ENCODE results near the gene ENTPD8. TPM values are rescaled to one million over a fixed set of nuclear protein-coding genes. Genes with fewer than 3 reads are reported as not detected.

The ENTPD8 gene
- total RNA-seq, 4 donors from 2014 or later: 0.57 TPM; not detected in 3

DNA sequence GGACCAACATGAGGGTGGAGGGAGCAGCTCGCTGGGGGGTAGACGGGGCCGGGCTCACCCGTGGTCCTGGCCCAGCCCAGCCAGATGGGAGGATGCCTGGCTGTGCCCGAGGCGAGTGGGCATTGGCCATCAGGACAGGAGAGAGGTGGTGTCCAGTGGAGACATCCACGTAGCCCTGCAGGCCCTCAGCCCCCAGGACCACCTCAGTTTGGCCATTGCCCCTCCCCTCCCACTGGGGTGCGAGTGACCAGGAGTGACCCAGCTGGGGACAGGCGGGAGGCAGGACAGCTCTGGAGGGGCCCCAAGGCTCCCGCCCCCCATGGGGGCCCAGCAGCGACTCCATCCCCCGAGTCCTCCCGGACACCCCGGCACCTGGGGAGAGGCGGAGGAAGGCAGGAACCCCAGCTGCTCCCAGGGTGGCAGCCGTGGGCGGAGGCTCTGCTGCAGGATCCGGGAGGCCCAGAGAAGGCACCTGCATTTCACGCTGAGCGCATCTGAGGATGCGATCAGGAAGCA is 9.7 kb downstream of the ENTPD8 start:
- no peak for ATAC-seq
- WGBS, 2 donors (ENCODE audit: low coverage in 1 of 2): no CpG with 5 or more reads among the region's 21 CpGs

DNA sequence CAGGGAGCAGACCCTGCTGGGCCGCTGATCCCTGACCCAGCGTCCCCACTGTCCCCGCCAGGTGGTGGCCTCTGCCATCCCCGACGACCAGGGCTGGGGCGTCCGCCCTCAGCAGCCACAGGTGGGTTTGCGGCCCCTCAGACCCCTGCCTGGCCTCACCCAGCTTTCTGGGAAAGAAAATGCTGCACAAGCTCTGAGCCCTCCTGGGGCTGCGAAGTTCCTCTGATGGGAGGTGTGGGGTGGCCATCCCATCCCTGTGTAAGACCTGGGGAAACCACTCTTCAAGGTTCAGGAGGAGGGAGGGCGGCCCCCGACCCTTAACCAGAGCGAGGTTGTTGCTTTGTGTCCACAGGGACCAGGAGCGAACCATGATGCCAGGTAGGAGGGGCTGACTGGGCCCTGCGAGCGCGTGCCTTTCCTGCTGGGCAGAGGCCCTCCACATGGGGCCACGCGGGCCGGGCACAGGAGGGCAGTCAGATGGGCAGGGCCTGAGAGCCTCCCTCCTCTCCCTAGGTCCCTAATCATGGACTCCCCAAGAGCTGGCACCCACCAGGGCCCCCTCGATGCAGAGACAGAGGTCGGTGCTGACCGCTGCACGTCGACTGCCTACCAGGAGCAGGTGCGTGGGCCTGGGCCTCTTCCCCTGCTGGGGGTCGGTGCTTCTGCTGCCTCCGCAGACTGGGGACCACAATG is 10.3 kb downstream of the ENTPD8 start:
- no peak for TF ChIP-seq EP300 (IDR thresholded peaks at IDR 0.05)
- no peak for TF ChIP-seq POLR2AphosphoS5 (IDR thresholded peaks at IDR 0.05)
- TF ChIP-seq POLR2A (IDR thresholded peaks at IDR 0.05): no peak
- TF ChIP-seq, protein P1, sequence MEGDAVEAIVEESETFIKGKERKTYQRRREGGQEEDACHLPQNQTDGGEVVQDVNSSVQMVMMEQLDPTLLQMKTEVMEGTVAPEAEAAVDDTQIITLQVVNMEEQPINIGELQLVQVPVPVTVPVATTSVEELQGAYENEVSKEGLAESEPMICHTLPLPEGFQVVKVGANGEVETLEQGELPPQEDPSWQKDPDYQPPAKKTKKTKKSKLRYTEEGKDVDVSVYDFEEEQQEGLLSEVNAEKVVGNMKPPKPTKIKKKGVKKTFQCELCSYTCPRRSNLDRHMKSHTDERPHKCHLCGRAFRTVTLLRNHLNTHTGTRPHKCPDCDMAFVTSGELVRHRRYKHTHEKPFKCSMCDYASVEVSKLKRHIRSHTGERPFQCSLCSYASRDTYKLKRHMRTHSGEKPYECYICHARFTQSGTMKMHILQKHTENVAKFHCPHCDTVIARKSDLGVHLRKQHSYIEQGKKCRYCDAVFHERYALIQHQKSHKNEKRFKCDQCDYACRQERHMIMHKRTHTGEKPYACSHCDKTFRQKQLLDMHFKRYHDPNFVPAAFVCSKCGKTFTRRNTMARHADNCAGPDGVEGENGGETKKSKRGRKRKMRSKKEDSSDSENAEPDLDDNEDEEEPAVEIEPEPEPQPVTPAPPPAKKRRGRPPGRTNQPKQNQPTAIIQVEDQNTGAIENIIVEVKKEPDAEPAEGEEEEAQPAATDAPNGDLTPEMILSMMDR (IDR thresholded peaks at IDR 0.05): no peak
- 80% methylated on average over 1 of the region's 27 CpGs; no CpG with 5 or more reads in 1 of the 2 donors for WGBS, 2 donors (ENCODE audit: low coverage in 1 of 2)
- H3K9me3 ChIP-seq: no peaks in the 10 kb centered on the region

More for the DNA sequence above, 9.7 kb downstream of the ENTPD8 start:
- Histone ChIP-seq H3K4me1 (peaks cover 0 to 19% (median 0%) of the 10 kb centered on the region in 3 donors), H3K27me3 (peaks cover 43% of the 10 kb centered on the region), H3K9me3 (no peaks in the 10 kb centered on the region), H3K36me3 (no peaks in the 10 kb centered on the region), H3K4me3 (no peak overlapping the region), H3K27ac (no peak overlapping the region)
- no peak for TF ChIP-seq EP300 (IDR thresholded peaks at IDR 0.05)
- TF ChIP-seq POLR2AphosphoS5 (IDR thresholded peaks at IDR 0.05): no peak
- no peak for TF ChIP-seq POLR2A (IDR thresholded peaks at IDR 0.05)
- TF ChIP-seq, protein P1 (IDR thresholded peaks at IDR 0.05): no peak

DNA sequence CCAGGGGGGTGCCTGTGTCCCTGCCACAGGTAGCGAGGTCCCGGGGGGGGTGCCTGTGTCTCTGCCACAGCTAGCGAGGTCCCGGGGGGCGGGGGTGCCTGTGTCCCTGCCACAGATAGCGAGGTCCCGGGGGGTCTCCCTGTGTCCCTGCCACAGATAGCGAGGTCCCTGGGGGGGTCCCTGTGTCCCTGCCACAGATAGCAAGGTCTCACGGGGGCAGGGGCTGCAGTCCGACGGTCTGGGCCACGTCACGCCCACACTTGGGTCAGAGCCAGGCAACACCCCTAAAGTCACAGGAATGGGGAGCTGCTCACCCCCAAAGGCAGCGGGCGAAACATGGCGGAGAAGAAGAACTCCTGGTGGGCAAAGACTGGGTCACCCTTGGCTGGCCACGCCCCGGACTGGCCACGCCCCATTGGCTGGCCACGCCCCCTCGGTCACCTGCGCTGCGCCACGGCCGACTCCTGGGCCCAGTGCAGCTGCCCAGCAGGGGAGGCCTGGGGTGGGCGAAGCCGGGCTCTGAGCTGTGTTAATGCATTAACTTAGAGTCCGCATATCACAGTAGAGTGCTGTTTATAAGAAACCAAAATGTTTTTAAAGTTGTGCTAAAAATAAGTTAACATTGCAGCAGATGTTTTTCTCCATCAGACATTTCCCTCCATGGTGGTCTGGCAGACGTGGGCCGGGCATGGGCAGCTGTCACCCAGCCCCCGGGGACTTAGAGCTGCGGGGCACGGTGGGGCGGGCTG is 11.0 kb downstream of the ENTPD8 start:
- peaks cover 30% of the 10 kb centered on the region for H3K27me3 ChIP-seq
- H3K4me1 ChIP-seq: peaks cover 0 to 10% (median 0%) of the 10 kb centered on the region in 3 donors
- TF ChIP-seq, protein P1 (IDR thresholded peaks at IDR 0.05): no peak
- TF ChIP-seq EP300 (IDR thresholded peaks at IDR 0.05): no peak
- no peak for TF ChIP-seq POLR2A (IDR thresholded peaks at IDR 0.05)
- no peak for TF ChIP-seq POLR2AphosphoS5 (IDR thresholded peaks at IDR 0.05)
- no peak overlapping the region for H3K4me3 ChIP-seq
- H3K9me3 ChIP-seq: no peaks in the 10 kb centered on the region
- no peak overlapping the region for H3K27ac ChIP-seq
- no peak for ATAC-seq
- WGBS, 2 donors (ENCODE audit: low coverage in 1 of 2): 12 to 15% methylated on average over 4 to 5 of the region's 34 CpGs
- no peaks in the 10 kb centered on the region for H3K36me3 ChIP-seq

More for the DNA sequence above, 10.3 kb downstream of the ENTPD8 start:
- no peaks in the 10 kb centered on the region for H3K36me3 ChIP-seq
- no peak overlapping the region for H3K4me3 ChIP-seq
- H3K27ac ChIP-seq: no peak overlapping the region
- H3K4me1 ChIP-seq: peaks cover 0 to 13% (median 0%) of the 10 kb centered on the region in 3 donors
- no peak for ATAC-seq
- peaks cover 37% of the 10 kb centered on the region for H3K27me3 ChIP-seq

DNA sequence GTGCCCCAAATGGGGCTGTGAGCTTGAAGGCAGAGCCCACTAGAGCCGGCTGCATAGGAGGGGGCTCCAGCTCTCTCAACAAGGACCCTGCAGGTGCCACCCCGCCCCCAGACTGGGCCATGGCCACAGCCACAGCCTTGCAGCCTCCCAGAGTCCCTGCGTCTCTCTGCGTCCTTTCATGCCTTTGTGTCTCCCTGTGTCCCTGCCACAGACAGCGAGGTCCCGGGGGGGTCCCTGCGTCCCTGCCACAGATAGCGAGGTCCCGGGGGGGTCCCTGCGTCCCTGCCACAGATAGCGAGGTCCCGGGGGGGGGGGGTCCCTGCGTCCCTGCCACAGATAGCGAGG is 11.6 kb downstream of the ENTPD8 start:
- H3K27me3 ChIP-seq: peaks cover 26% of the 10 kb centered on the region
- no peaks in the 10 kb centered on the region for H3K36me3 ChIP-seq
- H3K27ac ChIP-seq: no peak overlapping the region
- no peak for ATAC-seq
- H3K4me3 ChIP-seq: no peak overlapping the region
- H3K9me3 ChIP-seq: no peaks in the 10 kb centered on the region
- TF ChIP-seq POLR2A (IDR thresholded peaks at IDR 0.05) (no peak), EP300 (IDR thresholded peaks at IDR 0.05) (no peak), POLR2AphosphoS5 (IDR thresholded peaks at IDR 0.05) (no peak)
- TF ChIP-seq, protein P1 (IDR thresholded peaks at IDR 0.05): no peak
- WGBS, 2 donors (ENCODE audit: low coverage in 1 of 2): 80% methylated on average over 1 of the region's 14 CpGs; no CpG with 5 or more reads in 1 of the 2 donors
- peaks cover 0 to 13% (median 0%) of the 10 kb centered on the region in 3 donors for H3K4me1 ChIP-seq

Data from gastroesophageal sphincter (tissue), 4 donors.